ENCODE results near the gene MISP.

- TF ChIP-seq ZNF423 (CRISPR knock-in tag; IDR thresholded peaks at IDR 0.05), result no peak
- TF ChIP-seq ZNF121 (CRISPR knock-in tag; IDR thresholded peaks at IDR 0.05), result no peak
- TF ChIP-seq FOXK1 (CRISPR knock-in tag; IDR thresholded peaks at IDR 0.05), result no peak
- TF ChIP-seq CTCF (IDR thresholded peaks at IDR 0.05), result no peak
- TF ChIP-seq E2F1 (CRISPR knock-in tag; IDR thresholded peaks at IDR 0.05), result no peak
- TF ChIP-seq, protein P1, sequence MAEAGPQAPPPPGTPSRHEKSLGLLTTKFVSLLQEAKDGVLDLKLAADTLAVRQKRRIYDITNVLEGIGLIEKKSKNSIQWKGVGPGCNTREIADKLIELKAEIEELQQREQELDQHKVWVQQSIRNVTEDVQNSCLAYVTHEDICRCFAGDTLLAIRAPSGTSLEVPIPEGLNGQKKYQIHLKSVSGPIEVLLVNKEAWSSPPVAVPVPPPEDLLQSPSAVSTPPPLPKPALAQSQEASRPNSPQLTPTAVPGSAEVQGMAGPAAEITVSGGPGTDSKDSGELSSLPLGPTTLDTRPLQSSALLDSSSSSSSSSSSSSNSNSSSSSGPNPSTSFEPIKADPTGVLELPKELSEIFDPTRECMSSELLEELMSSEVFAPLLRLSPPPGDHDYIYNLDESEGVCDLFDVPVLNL (CRISPR knock-in tag; IDR thresholded peaks at IDR 0.05; ENCODE audit: borderline replicate concordance, low read depth), result no peak
- TF ChIP-seq RELA (CRISPR knock-in tag; IDR thresholded peaks at IDR 0.05; ENCODE audit: borderline replicate concordance), result no peak
- no peak for TF ChIP-seq USF1 (CRISPR knock-in tag; IDR thresholded peaks at IDR 0.05)
- no peak for TF ChIP-seq ETV6 (CRISPR knock-in tag; IDR thresholded peaks at IDR 0.05)
- no peak for TF ChIP-seq MAX (CRISPR knock-in tag; IDR thresholded peaks at IDR 0.05)
- TF ChIP-seq, protein P2, sequence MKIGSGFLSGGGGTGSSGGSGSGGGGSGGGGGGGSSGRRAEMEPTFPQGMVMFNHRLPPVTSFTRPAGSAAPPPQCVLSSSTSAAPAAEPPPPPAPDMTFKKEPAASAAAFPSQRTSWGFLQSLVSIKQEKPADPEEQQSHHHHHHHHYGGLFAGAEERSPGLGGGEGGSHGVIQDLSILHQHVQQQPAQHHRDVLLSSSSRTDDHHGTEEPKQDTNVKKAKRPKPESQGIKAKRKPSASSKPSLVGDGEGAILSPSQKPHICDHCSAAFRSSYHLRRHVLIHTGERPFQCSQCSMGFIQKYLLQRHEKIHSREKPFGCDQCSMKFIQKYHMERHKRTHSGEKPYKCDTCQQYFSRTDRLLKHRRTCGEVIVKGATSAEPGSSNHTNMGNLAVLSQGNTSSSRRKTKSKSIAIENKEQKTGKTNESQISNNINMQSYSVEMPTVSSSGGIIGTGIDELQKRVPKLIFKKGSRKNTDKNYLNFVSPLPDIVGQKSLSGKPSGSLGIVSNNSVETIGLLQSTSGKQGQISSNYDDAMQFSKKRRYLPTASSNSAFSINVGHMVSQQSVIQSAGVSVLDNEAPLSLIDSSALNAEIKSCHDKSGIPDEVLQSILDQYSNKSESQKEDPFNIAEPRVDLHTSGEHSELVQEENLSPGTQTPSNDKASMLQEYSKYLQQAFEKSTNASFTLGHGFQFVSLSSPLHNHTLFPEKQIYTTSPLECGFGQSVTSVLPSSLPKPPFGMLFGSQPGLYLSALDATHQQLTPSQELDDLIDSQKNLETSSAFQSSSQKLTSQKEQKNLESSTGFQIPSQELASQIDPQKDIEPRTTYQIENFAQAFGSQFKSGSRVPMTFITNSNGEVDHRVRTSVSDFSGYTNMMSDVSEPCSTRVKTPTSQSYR (CRISPR knock-in tag; IDR thresholded peaks at IDR 0.05), result no peak
- no peak for TF ChIP-seq FOXJ3 (CRISPR knock-in tag; IDR thresholded peaks at IDR 0.05; ENCODE audit: borderline replicate concordance)
- no peak for TF ChIP-seq MLX (CRISPR knock-in tag; IDR thresholded peaks at IDR 0.05)
Measured at GRCh38 chr19:793806-794205, 42.9 kb downstream of the MISP start.
